ENCODE measurements around the gene ASTN1.
"Not testable (repeated sequence)": the region's sequence is repeated elsewhere in the genome, so short reads cannot be mapped to it uniquely, and the experiment has no call there.

ASTN1 gene

DNA sequence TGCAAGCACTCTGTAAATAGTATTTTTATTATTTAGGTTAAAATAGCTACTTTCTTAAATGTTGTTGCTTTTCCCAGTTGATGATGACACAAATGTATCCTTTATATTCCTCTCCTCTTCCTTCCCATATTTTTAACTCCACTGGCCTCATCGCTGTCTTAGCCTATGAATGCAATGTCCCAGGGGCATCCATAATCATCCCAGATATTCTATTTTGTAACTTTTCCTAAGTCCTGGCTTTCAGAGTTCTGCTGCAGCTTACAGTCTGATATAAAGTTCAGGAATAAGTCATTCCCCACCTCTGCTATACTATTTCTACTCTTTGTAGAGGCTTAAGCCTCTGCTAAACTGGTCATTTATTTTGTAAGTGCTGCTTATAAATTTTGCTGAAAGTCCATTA lies 58.3 kb downstream of the ASTN1 start:
- DNase-seq: no peak

DNA sequence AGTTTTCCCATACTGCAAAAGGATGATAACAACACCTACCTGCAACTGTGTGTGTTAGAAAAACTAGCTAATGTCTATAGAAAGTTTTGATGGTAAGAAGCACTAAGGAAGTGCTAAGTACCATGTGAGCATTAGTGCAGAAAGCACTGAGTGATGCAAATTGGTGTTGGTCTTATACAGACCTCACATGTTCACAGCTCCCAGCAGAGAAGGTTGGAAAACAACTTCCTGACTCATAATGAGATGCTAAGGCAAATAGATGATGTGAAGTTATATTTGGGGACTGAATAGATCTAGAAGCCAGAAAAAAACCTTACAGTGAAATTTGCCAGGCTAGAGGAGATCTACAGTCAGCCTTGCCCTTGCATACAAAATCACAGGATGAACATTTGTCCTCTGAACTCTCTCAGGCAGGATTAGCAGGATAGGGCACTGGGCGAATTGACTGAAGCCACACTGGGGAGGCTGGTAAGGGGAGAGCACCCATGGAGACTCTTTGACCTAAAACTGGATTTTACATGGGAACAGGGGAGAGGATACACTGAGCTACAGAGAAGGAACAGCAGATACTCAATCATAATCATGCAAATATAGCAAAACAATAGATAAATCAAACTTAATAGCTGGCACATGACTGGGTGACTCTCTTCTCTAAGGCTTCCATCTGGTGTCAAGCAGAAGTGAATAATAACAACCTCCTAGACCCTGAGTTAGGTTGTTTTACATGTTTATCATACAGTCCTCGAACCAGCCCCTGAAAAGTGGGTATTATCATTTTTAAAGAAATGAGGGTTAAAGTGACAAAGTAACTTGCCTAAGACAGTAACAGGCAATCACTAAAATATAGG lies 61.3 kb downstream of the ASTN1 start:
- DNase-seq: no peak

DNA sequence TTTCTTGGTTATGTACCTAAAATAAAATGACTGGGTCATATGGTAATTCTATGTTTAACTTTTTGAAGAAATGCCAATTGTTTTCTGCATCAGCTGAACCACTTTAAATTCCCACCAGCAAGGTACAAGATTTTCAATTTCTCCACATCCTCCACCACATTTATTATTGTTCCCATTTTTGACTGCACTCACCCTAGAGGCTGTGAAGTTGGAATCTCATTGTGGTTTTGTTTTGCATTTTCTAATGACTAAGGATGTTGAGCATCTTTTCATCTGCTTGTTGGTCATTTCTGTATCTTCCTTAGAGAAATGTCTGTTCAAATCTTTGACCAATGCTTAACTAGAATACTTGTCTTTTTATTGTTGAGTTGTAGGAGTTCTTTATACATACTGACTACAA lies 72.5 kb downstream of the ASTN1 start:
- no peak for DNase-seq

DNA sequence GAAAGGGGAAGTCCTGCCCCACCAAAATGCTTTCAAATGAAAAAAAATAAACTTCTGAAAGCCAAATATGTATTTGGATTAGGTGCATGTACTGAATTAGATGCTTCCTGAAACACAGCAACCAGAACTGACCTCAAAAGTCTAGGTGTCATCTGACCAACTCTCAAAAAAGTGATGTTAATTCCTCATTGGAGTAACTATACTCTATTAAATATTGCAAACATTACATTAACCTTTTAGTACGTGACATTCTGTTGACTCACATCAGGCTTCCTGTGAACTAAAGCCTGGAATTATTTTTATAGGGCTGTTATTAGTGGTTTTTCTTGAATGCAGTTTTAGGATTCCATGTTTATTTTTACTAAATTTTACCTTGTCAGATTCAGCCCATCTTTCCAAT lies 73.5 kb downstream of the ASTN1 start:
- peak; percentile 48 for DNase-seq

DNA sequence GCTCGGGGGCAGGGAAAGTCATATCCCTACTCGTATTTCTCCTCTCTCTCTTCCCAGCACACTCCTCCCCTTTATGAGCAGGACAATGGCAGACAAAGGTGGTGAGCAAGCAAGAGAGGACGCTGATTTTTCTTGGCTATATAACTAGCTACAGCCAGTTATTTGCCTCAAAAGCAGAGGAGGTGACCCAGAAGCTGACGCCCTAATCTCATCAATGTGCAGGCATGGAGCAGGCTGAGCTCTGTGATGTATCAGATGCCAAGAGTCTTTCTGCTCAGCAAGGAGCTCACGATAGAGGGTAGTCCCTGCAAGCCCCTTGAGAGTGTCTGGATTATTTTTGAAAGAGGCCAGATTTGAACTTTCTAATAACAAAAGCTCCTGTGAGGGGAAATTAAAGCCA lies 75.5 kb downstream of the ASTN1 start:
- DNase-seq: no peak

DNA sequence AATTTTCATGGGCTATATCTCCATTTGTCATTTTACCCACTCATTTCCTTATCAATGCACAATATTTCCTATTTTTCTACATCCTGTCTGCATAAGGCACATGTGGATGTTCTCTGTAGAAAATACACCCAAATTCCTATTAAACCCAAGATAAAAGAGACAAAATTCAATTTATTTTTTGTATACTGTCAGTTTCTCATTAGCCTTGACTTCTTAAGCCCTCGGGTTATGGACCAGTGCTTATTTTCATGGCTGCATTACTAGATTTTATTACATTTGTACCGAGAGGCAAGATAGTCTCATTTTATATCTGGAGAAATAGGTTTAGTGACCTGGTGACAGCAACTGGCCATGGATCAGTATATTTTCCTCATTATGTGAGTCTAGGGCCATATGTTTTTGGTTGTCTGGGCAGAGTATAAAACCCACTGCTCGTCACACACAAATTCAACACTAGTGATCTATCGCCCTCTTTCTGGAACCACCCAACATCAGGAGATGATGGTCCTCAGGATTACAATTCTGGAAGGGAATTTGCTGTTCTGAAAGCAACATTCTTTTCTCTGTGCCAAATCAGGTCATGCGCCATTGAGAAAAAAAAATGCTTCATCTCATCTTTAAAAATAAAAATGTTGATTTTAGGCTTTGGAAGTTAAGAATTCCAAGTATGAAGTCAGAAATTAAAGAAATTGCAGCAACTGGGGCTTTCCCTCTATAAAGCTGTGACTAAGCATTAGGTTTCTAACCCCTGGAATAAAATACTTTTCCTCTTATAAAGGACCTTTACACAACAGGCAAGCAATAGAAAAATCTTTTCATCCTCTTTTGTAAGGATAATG lies 81.4 kb downstream of the ASTN1 start:
- peak; percentile 47 for DNase-seq

DNA sequence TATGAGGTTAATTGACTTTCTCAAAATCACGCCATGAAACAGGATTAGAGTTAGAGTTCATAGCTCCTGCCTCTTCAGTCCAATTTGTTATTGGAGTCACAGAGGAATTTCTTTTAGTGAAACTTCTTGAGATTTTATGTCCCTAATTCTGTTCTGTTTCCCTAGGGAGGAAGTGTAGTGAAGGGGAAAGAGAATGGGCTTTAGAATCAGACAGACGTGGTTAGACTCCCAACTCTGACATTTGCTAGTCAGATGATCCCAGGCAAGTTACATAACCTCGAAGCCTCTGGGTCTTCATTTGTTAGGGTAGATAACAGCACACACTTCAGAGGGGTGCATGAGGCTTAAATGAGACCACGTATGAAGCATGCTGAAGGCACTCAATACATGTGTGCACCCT lies 83.9 kb downstream of the ASTN1 start:
- no peak for DNase-seq

DNA sequence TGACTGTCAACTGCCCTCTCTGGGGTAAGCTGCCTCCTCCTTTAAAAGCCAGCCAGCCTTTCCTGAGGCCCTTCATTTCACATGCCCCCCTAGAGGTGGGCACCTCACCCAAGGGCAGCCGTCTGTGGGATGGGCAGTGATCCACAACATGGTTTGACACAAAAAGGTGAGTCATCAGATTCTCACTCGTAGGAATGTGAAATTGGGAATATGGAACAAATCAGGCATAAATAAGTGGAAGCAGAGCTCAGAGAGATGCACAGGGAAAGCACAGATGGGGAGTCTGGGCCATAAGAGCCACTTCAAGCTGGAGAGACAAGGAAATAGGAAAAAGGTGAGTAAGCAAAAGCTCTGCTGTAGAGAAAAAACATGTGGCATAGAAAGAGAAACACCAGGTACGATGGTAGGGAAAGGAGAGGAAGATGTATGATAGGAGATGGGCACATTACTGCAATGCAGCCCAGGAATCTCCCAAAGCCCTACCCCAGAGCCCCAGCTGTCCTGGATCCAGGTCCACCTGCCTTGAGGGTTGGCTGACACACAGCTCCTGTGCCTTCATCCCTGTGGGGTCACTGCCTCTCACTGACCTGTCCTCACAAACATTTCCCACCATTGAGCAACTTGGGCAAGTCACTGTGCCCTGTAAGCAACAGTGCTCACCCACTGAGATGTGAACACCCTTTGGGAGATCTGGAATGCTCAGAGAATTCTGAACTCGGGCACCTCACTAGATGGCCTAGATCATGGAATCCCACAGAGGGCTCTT lies 86.6 kb downstream of the ASTN1 start:
- no peak for DNase-seq

DNA sequence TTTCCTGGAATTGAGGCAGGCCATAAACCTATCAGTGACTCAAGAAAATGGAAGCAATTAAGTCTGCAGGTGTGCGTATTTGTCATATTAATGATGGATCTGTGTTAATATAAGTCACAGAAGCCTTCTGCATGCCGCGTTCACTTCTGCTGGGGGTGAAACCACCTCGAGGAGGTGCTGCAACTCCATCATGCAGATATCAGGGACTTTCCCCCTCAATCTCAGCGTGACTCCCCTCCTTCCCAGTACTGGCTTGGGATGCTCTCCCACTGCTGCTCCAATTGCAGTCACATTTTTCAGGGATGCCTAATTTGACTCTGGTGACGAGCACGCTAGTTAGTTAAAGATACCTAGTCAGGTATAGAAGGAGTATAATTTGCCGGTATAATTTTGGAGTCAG lies 87.5 kb downstream of the ASTN1 start:
- DNase-seq: no peak

DNA sequence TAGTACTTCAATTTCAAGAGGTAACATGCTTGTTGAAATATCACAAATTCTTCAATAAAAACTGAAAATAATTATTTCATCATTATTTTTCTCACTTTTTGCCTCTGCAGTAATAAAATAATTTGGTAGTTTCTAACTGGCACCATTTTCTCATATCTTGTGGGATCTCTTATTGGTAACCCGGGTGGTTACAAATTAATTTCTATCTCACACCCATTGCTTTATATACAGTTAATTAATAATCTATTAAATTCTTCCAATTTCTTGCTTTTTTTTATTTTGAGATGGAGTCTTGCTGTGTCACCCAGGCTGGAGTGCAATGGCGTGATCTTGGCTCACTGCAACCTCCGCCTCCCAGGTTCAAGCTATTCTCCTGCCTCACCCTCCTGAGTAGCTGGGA lies 89.7 kb downstream of the ASTN1 start:
- not testable (repeated sequence) for DNase-seq

DNA sequence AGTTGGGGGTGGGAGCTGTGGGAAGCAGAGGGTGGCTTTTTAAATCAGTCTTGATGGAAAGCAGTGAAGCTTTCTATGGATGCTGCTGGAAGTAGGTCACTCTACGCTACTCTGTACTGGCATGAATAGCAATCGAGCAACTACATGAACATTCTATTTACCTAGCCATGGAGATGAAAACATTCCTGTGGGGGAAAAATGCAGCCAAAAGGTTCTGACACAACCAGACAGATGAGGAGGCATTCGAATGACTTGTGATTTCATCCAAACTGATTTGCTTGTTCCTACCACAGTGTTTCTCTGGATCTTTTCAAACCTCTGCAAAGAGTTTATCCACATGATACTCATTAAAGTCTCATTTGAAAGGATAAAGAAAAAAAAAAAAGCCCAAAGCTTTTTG lies 95.0 kb downstream of the ASTN1 start:
- DNase-seq: no peak

DNA sequence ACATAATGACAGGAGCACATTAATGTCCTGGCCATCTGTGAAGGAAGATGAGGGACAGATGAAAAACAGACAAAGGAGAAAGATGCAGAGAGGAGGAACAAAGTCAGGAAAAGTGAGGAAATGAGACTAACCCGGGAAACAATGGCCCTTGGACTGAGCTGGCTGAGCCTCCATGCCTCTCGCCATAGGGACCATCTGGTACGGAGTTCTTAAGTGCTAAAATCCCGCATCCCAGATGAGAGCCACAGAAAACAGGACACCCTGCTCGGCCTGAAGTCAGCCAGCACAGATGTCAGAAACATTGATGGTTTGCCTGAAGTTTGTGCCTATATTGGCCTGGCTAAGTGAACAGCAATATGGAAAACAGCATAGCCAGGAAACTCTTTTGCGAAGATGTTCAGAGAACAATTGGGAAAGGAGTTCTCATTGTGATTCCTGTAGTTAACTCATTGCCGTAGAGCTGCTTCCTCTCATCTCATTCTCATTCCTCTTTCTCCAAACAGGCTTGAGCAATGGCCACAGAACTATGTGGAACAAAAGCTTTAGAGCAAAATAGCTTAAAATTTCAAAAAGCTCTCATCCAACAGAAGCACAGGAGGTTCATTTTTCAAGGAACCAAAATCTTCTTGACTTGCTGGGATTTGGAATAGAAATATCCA lies 96.6 kb downstream of the ASTN1 start:
- no peak for DNase-seq

DNA sequence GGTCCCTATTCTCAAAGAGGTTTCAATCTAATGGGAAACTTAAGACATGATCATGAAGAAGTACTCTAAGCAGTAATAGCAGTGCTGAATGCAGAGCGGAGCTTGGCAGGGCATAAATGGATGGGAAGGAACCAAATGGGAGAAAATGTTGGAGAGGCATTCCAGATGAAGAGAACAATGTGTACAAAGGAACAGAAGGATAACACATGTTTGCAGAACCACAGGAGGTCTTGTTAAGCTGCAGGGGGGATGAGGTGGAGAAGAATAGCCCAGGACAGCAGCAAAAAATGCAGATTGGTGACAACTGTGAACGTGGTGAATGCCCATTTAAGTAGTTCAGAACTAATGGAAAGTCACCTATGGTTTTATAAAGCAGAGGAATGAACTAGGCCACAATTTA lies 99.1 kb downstream of the ASTN1 start:
- DNase-seq: no peak

DNA sequence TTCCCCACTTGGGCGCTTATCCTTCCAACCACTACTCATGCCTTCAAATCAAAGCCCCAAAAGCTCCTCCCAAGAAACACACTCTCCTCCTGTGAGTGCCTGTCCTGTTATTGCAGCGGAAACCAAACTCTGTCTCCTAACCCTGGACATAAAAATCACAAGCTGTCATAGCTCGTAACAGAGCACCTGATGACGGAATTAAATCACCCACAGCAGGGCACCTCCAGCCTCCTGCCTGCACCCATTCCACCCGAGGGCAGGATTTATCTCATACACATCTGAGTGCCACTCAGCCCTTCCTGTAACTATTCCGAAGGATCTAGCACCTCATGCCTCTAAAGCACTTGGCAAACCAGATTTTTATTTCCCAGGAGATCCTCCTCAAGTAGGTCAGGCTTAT lies 100.9 kb downstream of the ASTN1 start:
- no peak for DNase-seq

DNA sequence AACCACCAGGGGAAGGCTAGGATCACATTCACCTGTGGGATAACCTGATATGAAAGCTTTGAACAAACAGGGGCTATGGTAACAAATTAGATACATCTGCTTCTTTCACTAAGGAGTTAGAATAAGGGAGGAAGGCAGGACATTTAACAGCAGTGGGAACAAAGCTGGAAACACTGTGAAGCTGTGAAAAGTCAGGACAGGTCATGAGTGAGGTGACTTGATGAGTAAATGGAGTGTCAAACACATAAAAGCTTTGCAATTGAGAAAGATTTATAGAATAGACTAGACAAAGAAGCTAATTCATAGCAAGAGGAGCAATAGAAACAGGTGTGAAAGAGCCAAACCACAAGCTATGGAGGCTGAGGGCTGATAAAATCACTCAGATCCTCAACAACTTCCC lies 110.0 kb downstream of the ASTN1 start:
- DNase-seq: no peak

DNA sequence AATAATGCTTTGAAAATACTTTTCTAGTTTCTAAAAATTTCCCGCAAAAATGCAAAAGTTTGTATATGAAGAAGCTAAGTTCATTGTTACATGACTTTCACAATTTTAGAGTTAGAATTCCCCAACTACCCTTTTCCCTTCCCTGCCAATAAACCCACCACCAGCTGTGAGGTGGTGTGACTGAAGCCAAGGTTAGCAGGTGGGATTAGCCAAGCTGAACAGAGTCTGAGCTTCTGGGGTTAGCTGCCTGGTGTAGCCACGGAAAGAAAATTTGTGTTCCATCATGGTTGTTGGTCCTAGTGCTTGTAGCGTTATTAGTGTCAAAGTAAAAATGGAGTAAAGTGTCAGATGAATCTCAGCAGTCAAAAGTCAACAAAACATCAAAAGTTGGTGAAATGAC lies 110.9 kb downstream of the ASTN1 start:
- DNase-seq: no peak

DNA sequence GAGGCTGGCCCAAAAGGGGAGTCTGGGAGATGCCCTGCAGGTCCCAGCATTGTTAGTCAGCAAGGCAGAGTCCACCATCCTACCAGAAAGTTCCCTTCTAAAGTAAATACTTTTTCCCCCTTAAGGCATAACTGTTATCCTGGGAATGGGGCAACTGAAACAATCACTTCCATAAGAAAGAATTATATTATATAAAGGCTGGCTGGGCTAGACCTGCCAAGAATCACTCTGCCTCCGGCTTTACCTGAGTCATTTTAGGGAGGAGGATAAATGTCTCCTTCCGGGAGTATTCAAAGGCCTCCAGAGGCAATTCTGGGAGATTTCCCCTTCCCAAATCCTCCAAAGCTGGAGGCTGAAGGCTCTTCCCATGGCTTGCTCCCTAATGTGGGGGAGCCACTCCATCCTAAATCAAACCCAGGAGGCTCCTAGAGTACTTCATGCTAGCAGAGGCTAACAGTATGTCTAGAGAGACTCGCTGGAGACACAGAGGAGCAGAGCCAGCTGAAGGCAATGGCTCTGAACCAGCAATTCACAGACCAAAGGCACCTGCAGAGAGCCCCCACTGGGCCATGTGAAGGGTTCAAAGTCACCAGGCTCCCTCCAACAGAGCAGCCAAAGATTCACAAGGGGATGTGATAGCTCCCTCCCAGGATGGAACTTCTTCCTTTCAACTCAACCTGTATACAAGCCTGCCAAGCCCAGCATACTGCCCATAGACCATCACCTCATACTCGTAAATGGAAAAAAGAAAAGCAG lies 116.0 kb downstream of the ASTN1 start:
- no peak for DNase-seq

DNA sequence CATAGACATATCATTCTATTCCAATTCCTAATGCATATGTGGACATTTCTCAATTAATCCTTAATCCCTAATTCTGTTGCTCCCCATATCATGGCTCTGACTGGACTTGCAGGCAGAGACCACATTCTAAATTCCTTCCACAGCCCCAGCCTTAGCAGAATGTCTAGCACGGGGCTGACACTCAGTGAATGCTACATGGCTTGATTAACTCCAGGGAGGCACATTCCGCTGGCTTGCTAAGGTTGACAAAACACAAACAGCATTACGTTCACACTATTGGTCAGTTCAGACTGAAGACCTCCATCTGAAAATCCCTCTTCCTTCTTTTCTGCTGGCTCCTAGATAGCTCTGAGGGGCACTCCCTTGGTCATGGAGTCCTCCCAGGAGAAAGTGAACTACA lies 119.4 kb downstream of the ASTN1 start:
- no peak for DNase-seq

DNA sequence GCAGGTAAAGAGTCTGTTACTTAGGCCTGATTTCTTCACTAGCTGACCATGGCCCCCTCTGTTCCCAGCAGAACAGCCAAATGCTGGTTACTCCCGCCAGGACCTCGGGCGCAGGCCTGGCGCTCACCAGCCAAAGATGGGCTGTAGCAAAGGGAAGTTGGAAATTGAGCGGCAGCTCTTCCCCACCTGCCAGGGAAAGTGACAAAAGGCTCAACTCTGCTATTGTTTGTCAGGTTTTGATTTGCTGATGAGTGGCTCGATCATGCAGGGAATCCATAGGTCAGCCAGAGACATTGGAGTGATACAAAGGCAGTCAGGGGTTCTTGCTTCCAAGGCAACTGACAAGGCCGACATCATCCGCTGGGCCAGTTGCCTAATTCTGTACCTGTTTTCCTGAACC lies 120.1 kb downstream of the ASTN1 start:
- no peak for DNase-seq

DNA sequence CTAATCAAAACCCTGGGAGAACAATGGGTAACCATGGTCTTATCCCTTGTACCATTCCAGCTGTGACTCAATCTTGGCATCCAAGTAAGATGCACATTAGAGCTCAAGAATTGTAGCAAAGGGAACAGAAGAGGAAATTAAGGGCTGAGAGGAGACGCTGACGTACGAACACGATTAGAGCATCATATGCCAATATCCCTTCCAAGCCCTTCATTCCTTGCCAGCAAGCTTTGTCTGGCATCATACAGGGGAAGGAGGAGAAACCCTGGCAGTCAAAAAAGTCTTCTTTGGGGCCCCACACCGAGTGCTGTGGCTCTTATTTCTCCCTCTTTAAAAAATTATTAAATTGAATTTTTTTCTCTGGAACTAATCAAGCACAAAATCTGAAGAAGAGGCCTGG lies 120.9 kb downstream of the ASTN1 start:
- no peak for DNase-seq

DNA sequence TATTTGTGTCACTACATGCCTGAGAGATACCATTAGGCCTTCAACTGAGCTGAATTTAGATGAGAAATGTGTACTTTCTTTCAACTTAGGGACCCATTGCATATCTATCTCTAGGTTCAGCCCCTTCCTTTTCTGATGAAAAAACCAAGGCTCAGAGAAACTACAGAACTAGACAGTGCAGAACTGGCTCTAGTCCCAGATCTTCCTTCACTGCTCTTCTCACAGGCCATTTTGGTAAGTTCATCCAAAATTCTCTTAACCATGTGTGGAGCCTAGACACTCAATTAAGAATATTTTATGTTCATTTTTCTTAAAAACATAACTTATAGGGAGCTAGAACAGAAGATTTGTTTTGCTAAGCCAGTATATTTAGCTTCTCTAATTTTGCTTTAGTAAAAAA lies 128.9 kb downstream of the ASTN1 start:
- no peak for DNase-seq

DNA sequence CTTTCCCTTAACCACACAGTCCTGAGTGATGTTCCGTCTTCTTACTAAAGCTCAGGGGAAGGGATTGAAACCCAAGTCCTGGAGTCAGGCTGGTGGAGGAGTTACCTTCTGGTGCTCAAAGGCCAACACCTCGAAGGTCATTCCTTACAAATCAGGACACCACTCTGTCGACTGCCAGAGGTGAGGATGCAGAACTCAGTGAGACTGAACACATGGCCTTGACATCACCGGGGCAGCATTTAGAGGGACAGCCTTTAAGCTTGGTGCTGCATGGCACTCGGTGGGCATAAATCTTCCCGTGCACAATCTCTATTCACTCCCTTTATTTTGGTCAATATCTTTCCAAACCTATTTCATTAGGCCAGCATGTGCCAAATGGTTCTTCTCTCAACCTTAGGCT lies 130.9 kb downstream of the ASTN1 start:
- no peak for DNase-seq
